ENCODE measurements around the gene TNNC2. TPM values are rescaled to one million over a fixed set of nuclear protein-coding genes. Genes with fewer than 3 reads are reported as not detected.

Gene TNNC2
- total and polyA plus RNA-seq, 2 of the 8 experiments (the other 6 are each of a cell fraction or from before 2014, with no cell fraction given), result 5.7 to 7.6 TPM

GRCh38 chr20:45814314-45814713 lies 12.8 kb downstream of the TNNC2 start (continued):
- TF ChIP-seq TAF7 (optimal IDR thresholded peaks at IDR 0.05; ENCODE audit: borderline replicate concordance, low read depth, low read length) (no peak), ATF3 (IDR thresholded peaks at IDR 0.05; ENCODE audit: insufficient read depth, low read depth, low read length) (no peak), BCL11A (IDR thresholded peaks at IDR 0.05; ENCODE audit: low read depth in 2 of 2, low read length in 2 of 2) (no peak), YY1 (IDR thresholded peaks at IDR 0.05; ENCODE audit: low read depth, low read length) (no peak), SP2 (IDR thresholded peaks at IDR 0.05; ENCODE audit: low read length) (no peak), ATF2 (IDR thresholded peaks at IDR 0.05; ENCODE audit: low read length) (no peak), BRCA1 (IDR thresholded peaks at IDR 0.05; ENCODE audit: low read depth, low read length) (no peak), NRF1 (IDR thresholded peaks at IDR 0.05; ENCODE audit: low read depth, low read length) (no peak)

All from H1 (cell line).